ENCODE measurements around the gene LSM3. TPM values are rescaled to one million over a fixed set of nuclear protein-coding genes. Genes with fewer than 3 reads are reported as not detected.

Gene LSM3
- polyA plus RNA-seq, 1 donor, result 10.5 TPM

- DNase-seq, result no peak
Observed at GRCh38 chr3:14242490-14243311, 64.1 kb downstream of the LSM3 start.

GRCh38 chr3:14243782-14244181 lies 65.2 kb downstream of the LSM3 start:
- DNase-seq, result no peak

GRCh38 chr3:14244521-14245247 lies 66.1 kb downstream of the LSM3 start:
- DNase-seq, result no peak

DNA sequence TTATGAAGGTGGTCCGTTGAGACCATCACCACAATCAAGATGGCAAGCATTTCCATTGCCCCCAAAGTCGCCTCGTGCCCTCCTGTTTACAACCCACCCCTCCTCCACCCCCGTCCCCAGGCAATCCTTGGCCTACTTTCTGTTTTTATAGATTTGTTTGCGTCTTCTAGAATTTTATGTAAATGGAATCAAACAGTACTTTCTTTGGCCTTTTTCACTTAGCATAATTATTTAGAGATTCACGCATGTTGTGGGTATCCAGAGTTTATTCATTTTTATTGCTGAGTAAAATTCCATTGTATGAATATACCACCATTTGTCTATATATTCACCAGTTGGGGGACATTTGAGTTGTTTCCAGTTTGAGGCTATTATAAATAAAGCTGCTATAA lies 66.6 kb downstream of the LSM3 start:
- no peak for DNase-seq

DNA sequence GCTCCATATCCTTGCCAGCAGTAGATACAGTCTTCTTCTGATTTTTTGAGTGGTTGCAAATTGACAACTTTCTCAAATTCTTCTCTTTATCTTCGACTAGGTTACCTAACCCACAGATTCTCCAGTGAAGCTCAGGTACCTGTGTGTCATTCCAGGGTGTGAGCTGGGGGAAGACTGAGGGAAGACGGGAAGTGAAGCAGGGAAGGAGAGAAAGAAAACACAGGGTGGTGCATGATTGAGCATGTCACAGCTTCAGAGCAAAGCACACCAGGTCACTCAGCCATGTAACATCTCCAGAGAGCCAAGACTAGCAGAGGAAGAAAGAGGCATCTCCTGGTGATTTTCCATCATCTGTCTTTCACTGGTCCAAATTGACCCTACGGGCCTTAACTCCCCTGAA lies 67.2 kb downstream of the LSM3 start:
- no peak for DNase-seq

DNA sequence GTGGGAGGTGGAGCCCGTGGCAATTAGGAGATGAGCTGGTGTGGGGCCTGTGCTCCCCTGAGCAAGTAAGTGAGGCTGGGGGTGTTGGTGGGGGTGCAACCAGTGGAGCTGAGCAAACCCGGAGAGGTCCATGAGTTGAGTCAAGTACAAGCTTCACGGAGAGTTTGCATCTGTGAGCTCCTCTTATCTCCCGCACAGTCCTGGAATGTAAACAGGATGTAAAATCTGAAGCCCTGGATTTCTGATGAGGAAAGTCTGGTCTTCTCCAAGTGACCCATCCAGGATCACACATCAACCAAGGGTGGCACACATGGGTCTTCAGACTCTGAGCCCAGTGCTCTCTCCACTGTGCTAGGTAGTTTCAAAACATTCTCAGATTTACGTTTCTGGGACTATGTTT lies 67.8 kb downstream of the LSM3 start:
- no peak for DNase-seq

GRCh38 chr3:14248477-14248848 lies 69.8 kb downstream of the LSM3 start:
- no peak for DNase-seq

DNA sequence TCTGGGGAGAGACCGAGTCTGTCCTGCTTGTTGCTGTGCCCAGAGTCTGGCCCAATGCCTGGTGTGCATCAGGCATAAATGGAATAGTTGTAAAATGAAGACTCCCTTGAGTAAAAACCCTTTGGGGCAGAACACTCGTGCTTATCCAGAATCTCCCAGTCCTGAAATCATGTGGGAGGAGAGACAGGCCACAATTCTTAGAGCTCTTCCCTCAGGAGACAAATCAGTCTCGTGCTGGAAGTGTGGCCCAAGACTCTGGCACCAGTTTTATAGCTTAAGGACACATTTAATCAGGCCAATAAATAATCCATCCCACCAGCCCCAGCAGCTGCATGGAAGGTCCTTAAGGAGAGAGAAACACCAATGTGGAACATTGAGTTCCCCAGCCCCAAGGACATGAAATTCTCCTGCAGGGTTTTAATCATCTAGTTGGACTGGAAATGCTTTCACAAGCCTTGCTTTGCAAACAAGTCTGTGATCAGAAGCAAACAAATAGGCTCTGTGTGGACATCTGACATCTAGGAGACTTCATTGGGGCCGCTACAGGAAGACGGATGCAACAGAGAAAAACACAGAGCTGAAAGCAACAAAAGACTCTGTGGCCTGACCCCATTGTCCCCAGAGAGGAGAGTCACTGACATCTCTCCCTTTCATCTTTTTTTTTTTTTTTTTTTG lies 70.4 kb downstream of the LSM3 start:
- DNase-seq, result no peak

Other genes with a start within 250 kb of the LSM3 start
- 14.4 TPM for gene CHCHD4, start 53.9 kb upstream of the LSM3 start, polyA plus RNA-seq (ENCODE audit: insufficient read length)
- gene TMEM43, start 53.8 kb upstream of the LSM3 start, polyA plus RNA-seq (ENCODE audit: insufficient read length), result 45.6 TPM
- 18.6 TPM for gene XPC, start 216 bp upstream of the LSM3 start, polyA plus RNA-seq (ENCODE audit: insufficient read length)
- gene SLC6A6, start 223.8 kb downstream of the LSM3 start, polyA plus RNA-seq (ENCODE audit: insufficient read length), result 3.6 TPM